BLaER1 treated with 17β-estradiol and CSF1 and Interleukin-3, amounts not matched to agents 10 nM and 100 nM (cell line): ENCODE measurements around the gene CDC20.

Experiments
- H3K27ac ChIP-seq, 11 experiments: shearing (Covaris generic); formaldehyde crosslinking; 2 replicates each; pipeline ENCODE4 v1.8.1; 2022
- H3K27me3 ChIP-seq, 11 experiments: shearing (Covaris generic); formaldehyde crosslinking; 2 replicates each; pipeline ENCODE4 v1.8.1; 2022
- H3K36me3 ChIP-seq, 11 experiments: shearing (Covaris generic); formaldehyde crosslinking; 2 replicates each; pipeline ENCODE4 v1.8.1; 2022
- H3K4me1 ChIP-seq, 10 experiments: shearing (Covaris generic); formaldehyde crosslinking; 2 replicates each; pipeline ENCODE4 v1.8.1; 2022
- H3K4me2 ChIP-seq, 11 experiments: shearing (Covaris generic); formaldehyde crosslinking; 2 replicates each; pipeline ENCODE4 v1.8.1; 2022
- H3K4me3 ChIP-seq, 10 experiments: shearing (Covaris generic); formaldehyde crosslinking; 2 replicates each; pipeline ENCODE4 v1.8.1; 2022
- H3K9ac ChIP-seq, 11 experiments: shearing (Covaris generic); formaldehyde crosslinking; 2 replicates each; pipeline ENCODE4 v1.8.1; 2022
- H3K9me3 ChIP-seq, 11 experiments: shearing (Covaris generic); formaldehyde crosslinking; replicated peaks in 1 of 11; 2 replicates each; pipeline ENCODE4 v1.8.1; 2022
- H4K20me1 ChIP-seq, 11 experiments: shearing (Covaris generic); formaldehyde crosslinking; 2 replicates each; pipeline ENCODE4 v1.8.1; 2022
- Cebpa-rat ChIP-seq, 11 experiments: shearing (Covaris generic); IDR thresholded peaks; 2 replicates each; pipeline ENCODE4 v1.8.1; 2022

The CDC20 gene

DNA sequence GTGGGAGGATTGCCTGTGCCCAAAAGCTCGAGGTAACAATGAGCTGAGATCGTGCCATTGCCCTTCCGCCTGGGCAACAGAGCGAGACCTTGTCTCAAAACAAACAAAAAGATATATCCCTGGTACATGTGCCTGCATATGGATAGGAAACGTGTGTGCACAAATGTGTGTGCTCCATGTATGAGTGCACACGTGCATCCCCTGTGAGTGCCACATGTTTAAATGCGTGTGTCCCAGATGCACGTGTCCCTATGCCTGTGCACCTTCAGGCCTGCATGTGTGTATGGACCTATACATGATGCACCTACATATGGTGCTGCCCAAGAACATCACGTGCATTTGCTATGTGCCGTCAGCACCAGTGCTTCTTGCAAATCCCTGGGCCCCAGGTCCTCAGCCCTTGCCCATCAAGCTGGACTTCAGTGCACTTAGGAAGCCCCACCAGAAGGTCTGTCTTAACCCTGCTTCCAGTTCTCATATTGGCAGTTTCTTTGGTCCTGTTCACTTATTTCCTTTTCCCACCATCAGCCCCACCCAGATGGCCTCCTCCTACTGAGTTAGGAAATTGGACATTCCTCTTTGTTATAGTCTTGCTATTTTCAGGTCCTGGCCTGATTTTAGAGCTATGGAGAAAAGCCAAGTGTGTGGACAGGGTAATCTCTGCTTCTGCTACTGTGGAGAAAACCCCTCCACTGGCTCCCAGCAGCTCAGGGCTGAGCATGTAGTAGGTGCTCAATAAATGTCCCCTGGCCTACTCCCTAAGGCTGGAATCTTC lies 42.6 kb upstream of the CDC20 start:
- Histone ChIP-seq H4K20me1 (no peaks in the 10 kb centered on the region; a peak in 1 of 22 replicates), H3K27ac (no peak overlapping the region)

DNA sequence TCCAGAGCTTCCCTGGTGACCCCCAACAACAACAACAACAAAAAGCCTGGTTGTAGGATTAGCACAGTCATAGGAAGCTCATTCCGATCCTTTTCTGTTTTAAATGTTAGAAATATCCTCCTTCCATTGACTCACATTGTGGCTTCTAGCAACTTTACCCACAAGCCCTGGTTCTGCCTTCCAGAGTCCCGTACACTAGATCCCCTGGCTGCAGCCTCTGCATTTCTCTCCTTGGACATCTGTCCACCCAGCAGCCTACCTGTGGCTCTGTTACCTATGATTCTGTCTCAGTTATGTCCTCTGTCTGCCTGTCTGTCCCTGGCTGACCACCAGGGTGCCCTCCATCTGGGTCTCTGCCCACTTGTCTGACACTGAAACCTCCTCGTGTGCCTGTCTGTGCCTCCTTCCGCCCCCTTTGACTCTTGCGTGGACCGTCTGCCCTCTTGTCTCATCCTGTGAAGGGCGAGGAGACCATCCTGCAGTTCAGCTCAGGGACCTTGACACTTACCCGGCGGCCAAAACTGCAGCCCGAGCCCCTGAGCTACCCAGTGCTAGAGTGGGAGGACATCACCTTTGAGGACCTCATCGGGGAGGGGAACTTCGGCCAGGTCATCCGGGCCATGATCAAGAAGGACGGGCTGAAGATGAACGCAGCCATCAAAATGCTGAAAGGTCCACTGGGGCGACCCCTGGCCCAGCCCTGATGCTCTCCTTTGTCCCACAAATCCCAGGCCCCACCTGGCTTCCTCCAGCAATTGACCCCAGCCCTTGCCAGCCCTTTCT lies 41.9 kb upstream of the CDC20 start:
- 0 out of 22 replicates have a peak, but pooled peaks cover 0 to 4% (median 0%) of the 10 kb centered on the region in 11 experiments for H3K9me3 ChIP-seq
- TF ChIP-seq Cebpa-rat (IDR thresholded peaks at IDR 0.05), result no peak
- peaks cover 0 to 43% (median 0%) of the 10 kb centered on the region in 11 experiments; a peak in 4 of 22 replicates for H3K36me3 ChIP-seq
- H4K20me1 ChIP-seq, result no peaks in the 10 kb centered on the region; a peak in 1 of 22 replicates
- H3K27me3 ChIP-seq, result no peaks in the 10 kb centered on the region
- H3K4me3 ChIP-seq, result no peak overlapping the region
- no peak overlapping the region for H3K9ac ChIP-seq
- no peaks in the 10 kb centered on the region for H3K4me1 ChIP-seq
- H3K4me2 ChIP-seq, result no peak overlapping the region
- H3K27ac ChIP-seq, result no peak overlapping the region

More for the DNA sequence above, 42.6 kb upstream of the CDC20 start:
- Histone ChIP-seq H3K36me3 (peaks cover 0 to 43% (median 0%) of the 10 kb centered on the region in 11 experiments; a peak in 3 of 22 replicates), H3K27me3 (no peaks in the 10 kb centered on the region), H3K9me3 (no peaks in the 10 kb centered on the region), H3K9ac (no peak overlapping the region), H3K4me1 (no peaks in the 10 kb centered on the region), H3K4me3 (no peak overlapping the region), H3K4me2 (no peak overlapping the region)
- TF ChIP-seq Cebpa-rat (IDR thresholded peaks at IDR 0.05), result no peak

DNA sequence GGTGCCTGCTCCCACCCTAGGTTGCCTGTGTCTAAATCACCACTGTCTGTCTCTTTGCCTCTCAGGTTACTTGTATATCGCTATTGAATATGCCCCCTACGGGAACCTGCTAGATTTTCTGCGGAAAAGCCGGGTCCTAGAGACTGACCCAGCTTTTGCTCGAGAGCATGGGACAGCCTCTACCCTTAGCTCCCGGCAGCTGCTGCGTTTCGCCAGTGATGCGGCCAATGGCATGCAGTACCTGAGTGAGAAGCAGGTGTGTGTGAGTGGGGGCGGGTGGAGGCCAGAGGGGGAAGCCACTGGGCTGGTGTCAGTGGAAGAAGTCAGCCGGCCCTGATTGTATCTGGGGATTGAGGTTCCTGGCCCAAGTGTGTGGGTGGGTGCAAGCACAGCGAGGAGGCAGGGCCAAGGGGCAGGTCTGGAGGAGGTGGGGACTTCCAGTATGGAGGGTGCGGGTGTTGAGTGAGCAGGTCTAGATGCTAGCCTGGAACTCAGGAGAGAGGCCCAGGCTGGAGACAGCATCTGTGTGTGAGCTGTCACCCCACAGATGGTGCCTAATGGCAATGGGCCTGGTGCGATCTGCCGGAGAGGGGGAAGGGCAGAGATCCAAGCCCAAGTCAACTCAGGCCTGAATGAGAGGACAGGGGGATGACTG lies 40.8 kb upstream of the CDC20 start:
- H3K4me1 ChIP-seq, result no peaks in the 10 kb centered on the region
- no peak overlapping the region for H3K4me3 ChIP-seq
- no peaks in the 10 kb centered on the region for H4K20me1 ChIP-seq
- 0 out of 22 replicates have a peak, but pooled peaks cover 0 to 4% (median 0%) of the 10 kb centered on the region in 11 experiments for H3K9me3 ChIP-seq
- H3K27me3 ChIP-seq, result no peaks in the 10 kb centered on the region
- H3K9ac ChIP-seq, result no peak overlapping the region
- peaks cover 0 to 38% (median 0%) of the 10 kb centered on the region in 11 experiments; a peak in 4 of 22 replicates for H3K36me3 ChIP-seq
- H3K27ac ChIP-seq, result no peak overlapping the region
- no peak overlapping the region for H3K4me2 ChIP-seq
- no peak for TF ChIP-seq Cebpa-rat (IDR thresholded peaks at IDR 0.05)

DNA sequence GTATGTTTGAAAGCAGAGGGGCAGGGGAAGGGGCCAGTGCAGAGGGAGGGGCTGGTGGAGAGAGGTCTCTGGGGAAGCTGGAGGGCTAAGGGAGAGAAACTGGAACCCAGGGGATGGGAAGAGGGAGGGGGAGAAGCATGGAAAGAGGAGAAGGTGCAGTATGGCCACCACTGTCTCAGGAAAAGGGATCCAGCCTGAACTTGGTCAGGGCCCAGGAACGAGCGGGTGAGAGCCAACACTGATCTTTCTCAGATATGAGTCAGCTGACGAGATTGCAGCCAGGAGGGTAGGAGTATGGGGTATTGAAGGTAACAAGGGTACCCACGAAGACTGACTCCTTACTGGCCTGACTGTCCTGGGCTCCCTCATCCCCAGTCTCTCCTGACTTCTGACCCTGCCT lies 40.0 kb upstream of the CDC20 start:
- Histone ChIP-seq H3K27ac (no peak overlapping the region), H3K4me1 (peaks cover 0 to 5% (median 3%) of the 10 kb centered on the region in 10 experiments; a peak in 13 of 20 replicates), H3K36me3 (peaks cover 0 to 30% (median 0%) of the 10 kb centered on the region in 11 experiments; a peak in 4 of 22 replicates), H3K9ac (no peak overlapping the region), H3K9me3 (0 out of 22 replicates have a peak, but pooled peaks cover 0 to 5% (median 0%) of the 10 kb centered on the region in 11 experiments), H3K27me3 (no peaks in the 10 kb centered on the region), H3K4me2 (no peak overlapping the region), H3K4me3 (no peak overlapping the region), H4K20me1 (no peaks in the 10 kb centered on the region)
- TF ChIP-seq Cebpa-rat (IDR thresholded peaks at IDR 0.05), result no peak

DNA sequence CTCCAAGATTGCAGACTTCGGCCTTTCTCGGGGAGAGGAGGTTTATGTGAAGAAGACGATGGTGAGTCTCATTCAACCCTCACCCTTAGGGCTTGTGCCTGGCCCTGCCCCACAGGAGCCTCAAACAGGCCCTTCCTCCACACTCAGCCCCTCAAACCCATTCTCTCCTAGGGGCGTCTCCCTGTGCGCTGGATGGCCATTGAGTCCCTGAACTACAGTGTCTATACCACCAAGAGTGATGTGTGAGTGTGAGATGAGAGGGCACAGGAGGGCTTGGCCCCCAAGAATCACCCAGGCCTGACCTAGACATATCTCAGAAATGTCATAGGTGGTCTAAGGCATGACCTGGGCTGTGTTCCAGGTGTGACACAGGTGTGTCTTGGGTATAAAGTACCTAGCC lies 39.5 kb upstream of the CDC20 start:
- Histone ChIP-seq H3K4me2 (no peak overlapping the region), H3K9me3 (0 out of 22 replicates have a peak, but pooled peaks cover 0 to 5% (median 0%) of the 10 kb centered on the region in 11 experiments), H3K9ac (no peak overlapping the region), H3K4me3 (no peak overlapping the region), H3K27me3 (no peaks in the 10 kb centered on the region), H3K4me1 (peaks cover 3 to 9% (median 7%) of the 10 kb centered on the region in 10 experiments; a peak in 18 of 20 replicates), H3K36me3 (peaks cover 0 to 30% (median 0%) of the 10 kb centered on the region in 11 experiments; a peak in 4 of 22 replicates), H4K20me1 (no peaks in the 10 kb centered on the region), H3K27ac (no peak overlapping the region)
- no peak for TF ChIP-seq Cebpa-rat (IDR thresholded peaks at IDR 0.05)

DNA sequence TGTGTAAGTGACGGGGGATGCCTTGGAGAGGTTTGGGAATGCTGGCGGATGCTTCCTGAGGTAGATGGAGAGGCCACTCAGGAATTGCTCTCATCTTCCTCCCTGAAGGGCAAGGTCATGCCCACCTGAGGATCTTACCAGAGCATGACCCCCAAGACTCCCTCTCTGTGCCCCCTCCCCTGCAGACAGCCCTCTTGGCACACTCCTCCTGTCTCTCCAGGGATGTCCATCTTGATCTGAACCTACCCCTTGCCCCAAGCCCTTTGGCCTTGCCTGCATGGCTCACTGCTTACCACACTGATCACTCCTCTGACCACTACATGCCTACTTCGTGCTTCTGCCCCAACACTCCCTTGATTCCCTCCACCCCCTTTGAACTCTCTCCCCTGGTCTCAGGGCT lies 39.0 kb upstream of the CDC20 start:
- Histone ChIP-seq H4K20me1 (no peaks in the 10 kb centered on the region), H3K36me3 (peaks cover 0 to 30% (median 0%) of the 10 kb centered on the region in 11 experiments; a peak in 4 of 22 replicates), H3K27me3 (no peaks in the 10 kb centered on the region), H3K4me1 (peaks cover 7 to 14% (median 12%) of the 10 kb centered on the region in 10 experiments; a peak in 19 of 20 replicates), H3K9me3 (peaks cover 0 to 6% (median 0%) of the 10 kb centered on the region in 11 experiments; a peak in 2 of 22 replicates), H3K27ac (no peak overlapping the region), H3K4me2 (no peak overlapping the region), H3K9ac (no peak overlapping the region), H3K4me3 (no peak overlapping the region)
- no peak for TF ChIP-seq Cebpa-rat (IDR thresholded peaks at IDR 0.05)

DNA sequence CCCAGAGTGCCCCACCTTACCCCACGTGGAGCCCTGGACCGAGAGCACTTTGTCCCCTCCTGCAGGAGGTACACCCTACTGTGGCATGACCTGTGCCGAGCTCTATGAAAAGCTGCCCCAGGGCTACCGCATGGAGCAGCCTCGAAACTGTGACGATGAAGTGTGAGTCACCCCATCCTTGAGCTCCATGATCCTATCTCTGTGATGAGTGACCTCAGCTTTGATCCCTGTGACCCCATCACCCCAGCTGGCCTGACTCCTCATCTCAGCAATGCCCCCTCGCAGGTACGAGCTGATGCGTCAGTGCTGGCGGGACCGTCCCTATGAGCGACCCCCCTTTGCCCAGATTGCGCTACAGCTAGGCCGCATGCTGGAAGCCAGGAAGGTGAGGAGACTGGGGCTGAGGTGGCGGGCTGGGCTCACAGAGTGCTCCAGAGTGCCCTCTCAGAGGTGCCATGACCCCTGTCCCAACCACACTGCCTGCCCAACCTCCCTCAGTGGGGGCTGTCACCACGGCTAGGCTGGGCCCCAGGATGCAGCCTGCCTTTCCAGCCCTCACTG lies 37.4 kb upstream of the CDC20 start:
- no peak overlapping the region for H3K4me3 ChIP-seq
- no peak overlapping the region for H3K27ac ChIP-seq

DNA sequence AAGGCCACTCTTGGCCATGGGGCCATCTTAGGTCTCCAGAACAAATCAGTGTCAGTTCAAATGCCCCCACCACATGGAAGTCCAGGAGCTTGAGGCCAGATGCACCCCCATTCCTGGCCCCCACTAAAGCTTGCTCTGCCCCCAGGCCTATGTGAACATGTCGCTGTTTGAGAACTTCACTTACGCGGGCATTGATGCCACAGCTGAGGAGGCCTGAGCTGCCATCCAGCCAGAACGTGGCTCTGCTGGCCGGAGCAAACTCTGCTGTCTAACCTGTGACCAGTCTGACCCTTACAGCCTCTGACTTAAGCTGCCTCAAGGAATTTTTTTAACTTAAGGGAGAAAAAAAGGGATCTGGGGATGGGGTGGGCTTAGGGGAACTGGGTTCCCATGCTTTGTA lies 36.3 kb upstream of the CDC20 start:
- no peak overlapping the region for H3K9ac ChIP-seq
- no peak overlapping the region for H3K4me3 ChIP-seq
- H3K9me3 ChIP-seq, result peaks cover 3 to 31% (median 19%) of the 10 kb centered on the region in 11 experiments; a peak in 19 of 22 replicates
- peaks cover 0 to 30% (median 0%) of the 10 kb centered on the region in 11 experiments; a peak in 5 of 22 replicates for H3K36me3 ChIP-seq
- no peak overlapping the region for H3K27ac ChIP-seq
- no peak overlapping the region for H3K4me2 ChIP-seq
- TF ChIP-seq Cebpa-rat (IDR thresholded peaks at IDR 0.05), result no peak
- H3K4me1 ChIP-seq, result peaks cover 10 to 18% (median 15%) of the 10 kb centered on the region in 10 experiments; a peak in 19 of 20 replicates
- no peaks in the 10 kb centered on the region for H4K20me1 ChIP-seq
- no peaks in the 10 kb centered on the region for H3K27me3 ChIP-seq

More for the DNA sequence above, 37.4 kb upstream of the CDC20 start:
- TF ChIP-seq Cebpa-rat (IDR thresholded peaks at IDR 0.05), result no peak
- H3K4me1 ChIP-seq, result peaks cover 10 to 18% (median 15%) of the 10 kb centered on the region in 10 experiments; a peak in 19 of 20 replicates
- H3K4me2 ChIP-seq, result no peak overlapping the region
- H3K27me3 ChIP-seq, result no peaks in the 10 kb centered on the region
- H4K20me1 ChIP-seq, result no peaks in the 10 kb centered on the region
- H3K9me3 ChIP-seq, result peaks cover 3 to 20% (median 13%) of the 10 kb centered on the region in 11 experiments; a peak in 17 of 22 replicates
- no peak overlapping the region for H3K9ac ChIP-seq
- H3K36me3 ChIP-seq, result peaks cover 0 to 30% (median 0%) of the 10 kb centered on the region in 11 experiments; a peak in 5 of 22 replicates
